Spinal cord (tissue), 10 donors: ENCODE measurements around the gene CEACAM7. TPM values are rescaled to one million over a fixed set of nuclear protein-coding genes. Genes with fewer than 3 reads are reported as not detected.

Experiments used
- DNase-seq, 6 donors: peaks; one replicate each; pipeline versions ENCODE4 v3.0.0 to v3.0.0-alpha.2; 2013 to 2015; ENCODE audit warnings: low spot score in 6 of 6, low read depth in 4 of 6
- H3K27ac ChIP-seq: one replicate; pipeline ENCODE4 v1.5.1; 2013; ENCODE audit warnings: low read depth, low read length, control low read depth
- H3K27me3 ChIP-seq: one replicate; pipeline ENCODE4 v1.6.1; 2013; ENCODE audit warnings: low read length; ENCODE audit not compliant: control insufficient read depth, insufficient read depth
- H3K36me3 ChIP-seq: one replicate; pipeline ENCODE4 v1.6.1; 2013; ENCODE audit warnings: low read length; ENCODE audit not compliant: control insufficient read depth, insufficient read depth
- H3K4me1 ChIP-seq: one replicate; pipeline ENCODE4 v1.6.1; 2013; ENCODE audit warnings: low read length; ENCODE audit not compliant: control insufficient read depth, insufficient read depth
- H3K4me3 ChIP-seq: one replicate; pipeline ENCODE4 v1.5.1; 2013; ENCODE audit warnings: low read depth, low read length, control low read depth
- H3K9me3 ChIP-seq: one replicate; pipeline ENCODE4 v1.6.1; 2013; ENCODE audit warnings: low read length; ENCODE audit not compliant: control insufficient read depth, insufficient read depth
- WGBS: methylation state at CpG from one replicate; pipeline ENCODE4 v1.1.5; 2013; ENCODE audit warnings: missing lambda C conversion rate; ENCODE audit not compliant: insufficient coverage; 5-methylcytosine and 5-hydroxymethylcytosine counted together
- long read RNA-seq, 4 donors: transcript quantifications; one replicate each; lab custom pipeline, GENCODE V29; 2026
- polyA plus RNA-seq, 2 donors: library from polyadenylated mRNA; unstranded; fragments of 120-200 nt; gene quantifications; one replicate each; pipeline ENCODE4 v1.2.1, GENCODE V29; 2013; ENCODE audit not compliant: insufficient read length in 2 of 2
- total RNA-seq, 2 donors: library from RNA; depleted of rRNA in 1 of 2; stranded (reverse); fragments of 120-200 nt in 1 of 2; fragments of >200 nt in 1 of 2; gene quantifications; one replicate each; pipeline versions ENCODE4 v1.2.3 to v1.2.4, GENCODE V29; 2013 to 2014
- donor health status: healthy.

CEACAM7 gene
- total RNA-seq (not detected), polyA plus RNA-seq (not detected)
- long read RNA-seq, donor 1, result 0 reads
- long read RNA-seq, donor 2, result 0 reads
- long read RNA-seq, donor 3, result 0 reads
- long read RNA-seq, donor 4, result 0 reads

- Histone ChIP-seq H3K4me3 (no peak within 1 kb of the TSS), H3K9me3 (no peaks in the 10 kb centered on the region), H3K4me1 (no peaks in the 10 kb centered on the region), H3K36me3 (no peaks in the 10 kb centered on the region), H3K27ac (no peak within 1 kb of the TSS), H3K27me3 (peaks cover 9% of the 10 kb centered on the region)
- WGBS, result 0% methylated on average over 1 of the region's 1 CpG
- no peak for DNase-seq
Observed at GRCh38 chr19:41688098-41688497, at the start of gene CEACAM7. Gene CEACAM7, minus strand, starts transcription at chr19:41688270. Its CDS starts 105 bp downstream, at chr19:41688165.

GRCh38 chr19:41735071-41735600 lies 47.1 kb upstream of the CEACAM7 start:
- no peaks in the 10 kb centered on the region for H3K9me3 ChIP-seq
- WGBS, result 67% methylated on average over 1 of the region's 5 CpGs
- no peak overlapping the region for H3K27ac ChIP-seq
- H3K4me3 ChIP-seq, result no peak overlapping the region
- no peak for DNase-seq
- H3K36me3 ChIP-seq, result no peaks in the 10 kb centered on the region
- H3K27me3 ChIP-seq, result peaks cover 3% of the 10 kb centered on the region
- no peaks in the 10 kb centered on the region for H3K4me1 ChIP-seq

- Histone ChIP-seq H3K27me3 (peaks cover 3% of the 10 kb centered on the region), H3K36me3 (no peaks in the 10 kb centered on the region), H3K4me1 (no peaks in the 10 kb centered on the region), H3K27ac (no peak overlapping the region), H3K4me3 (no peak overlapping the region), H3K9me3 (no peaks in the 10 kb centered on the region)
- 61% methylated on average over 2 of the region's 3 CpGs for WGBS
- no peak for DNase-seq
Observed at GRCh38 chr19:41734585-41734984, 46.5 kb upstream of the CEACAM7 start.

GRCh38 chr19:41734156-41734555 lies 46.1 kb upstream of the CEACAM7 start:
- Histone ChIP-seq H3K9me3 (no peaks in the 10 kb centered on the region), H3K4me3 (no peak overlapping the region), H3K36me3 (no peaks in the 10 kb centered on the region), H3K27me3 (peaks cover 3% of the 10 kb centered on the region), H3K4me1 (no peaks in the 10 kb centered on the region), H3K27ac (no peak overlapping the region)
- DNase-seq, result no peak
- 50% methylated on average over 1 of the region's 4 CpGs for WGBS

GRCh38 chr19:41726493-41726892 lies 38.4 kb upstream of the CEACAM7 start:
- H3K27ac ChIP-seq, result no peak overlapping the region
- WGBS, result 50% methylated on average over 5 of the region's 5 CpGs
- no peaks in the 10 kb centered on the region for H3K4me1 ChIP-seq
- H3K4me3 ChIP-seq, result no peak overlapping the region
- H3K36me3 ChIP-seq, result no peaks in the 10 kb centered on the region
- H3K9me3 ChIP-seq, result no peaks in the 10 kb centered on the region
- H3K27me3 ChIP-seq, result peaks cover 3% of the 10 kb centered on the region
- no peak for DNase-seq

GRCh38 chr19:41720103-41720502 lies 32.0 kb upstream of the CEACAM7 start:
- H3K4me3 ChIP-seq, result no peak overlapping the region
- 94% methylated on average over 2 of the region's 3 CpGs for WGBS
- no peak for DNase-seq
- H3K27ac ChIP-seq, result no peak overlapping the region
- H3K4me1 ChIP-seq, result no peaks in the 10 kb centered on the region
- peaks cover 4% of the 10 kb centered on the region for H3K27me3 ChIP-seq
- no peaks in the 10 kb centered on the region for H3K9me3 ChIP-seq
- no peaks in the 10 kb centered on the region for H3K36me3 ChIP-seq

GRCh38 chr19:41718761-41719160 lies 30.7 kb upstream of the CEACAM7 start:
- H3K9me3 ChIP-seq, result no peaks in the 10 kb centered on the region
- peaks cover 4% of the 10 kb centered on the region for H3K27me3 ChIP-seq
- H3K36me3 ChIP-seq, result no peaks in the 10 kb centered on the region
- H3K4me3 ChIP-seq, result no peak overlapping the region
- DNase-seq, result no peak
- no peak overlapping the region for H3K27ac ChIP-seq
- H3K4me1 ChIP-seq, result no peaks in the 10 kb centered on the region
- WGBS, result 74% methylated on average over 6 of the region's 6 CpGs

GRCh38 chr19:41714598-41714997 lies 26.5 kb upstream of the CEACAM7 start:
- Histone ChIP-seq H3K4me3 (no peak overlapping the region), H3K4me1 (no peaks in the 10 kb centered on the region), H3K36me3 (no peaks in the 10 kb centered on the region), H3K27me3 (peaks cover 4% of the 10 kb centered on the region), H3K27ac (no peak overlapping the region), H3K9me3 (no peaks in the 10 kb centered on the region)
- DNase-seq, result no peak
- 84% methylated on average over 4 of the region's 5 CpGs for WGBS

- WGBS, result 83% methylated on average over 12 of the region's 13 CpGs
- DNase-seq, result no peak
Observed at GRCh38 chr19:41711376-41712261, 23.5 kb upstream of the CEACAM7 start.

More at GRCh38 chr19:41711376-41712261, 23.5 kb upstream of the CEACAM7 start:
- Histone ChIP-seq H3K9me3 (no peaks in the 10 kb centered on the region), H3K4me1 (peaks cover 3% of the 10 kb centered on the region), H3K4me3 (no peak overlapping the region), H3K36me3 (no peaks in the 10 kb centered on the region), H3K27me3 (peaks cover 18% of the 10 kb centered on the region), H3K27ac (no peak overlapping the region)
